Astrocyte of the cerebellum (primary cell): ENCODE measurements around the gene NLRX1.
"Not testable (repeated sequence)": the region's sequence is repeated elsewhere in the genome, so short reads cannot be mapped to it uniquely, and the experiment has no call there.

Experiments used
- DNase-seq: peaks from one replicate; pipeline ENCODE4 v3.0.0-alpha.2; 2011; ENCODE audit warnings: low read depth
- H3K4me3 ChIP-seq: 2 replicates; pipeline ENCODE4 v1.5.1; 2011; ENCODE audit warnings: mild to moderate bottlenecking, low read depth, low read length, moderate library complexity
- in situ Hi-C: cut with HindIII; loops from 2 replicates; pipeline ENCODE4 v1.10.0; 2017; ENCODE audit warnings: low sequenced_read_pairs
- TF ChIP-seq, protein P1 (sequence below): IDR thresholded peaks from 2 replicates; pipeline ENCODE4 v1.5.1; 2012; ENCODE audit warnings: low read length, low read depth, moderate library complexity, mild to moderate bottlenecking; ENCODE audit errors: missing control alignments

Gene NLRX1

GRCh38 chr11:119160151-119160550 is 8.4 kb upstream of the NLRX1 start:
- no peak overlapping the region for H3K4me3 ChIP-seq
- in situ Hi-C loops, result no loop called here
- DNase-seq, result no peak
- TF ChIP-seq, protein P1, sequence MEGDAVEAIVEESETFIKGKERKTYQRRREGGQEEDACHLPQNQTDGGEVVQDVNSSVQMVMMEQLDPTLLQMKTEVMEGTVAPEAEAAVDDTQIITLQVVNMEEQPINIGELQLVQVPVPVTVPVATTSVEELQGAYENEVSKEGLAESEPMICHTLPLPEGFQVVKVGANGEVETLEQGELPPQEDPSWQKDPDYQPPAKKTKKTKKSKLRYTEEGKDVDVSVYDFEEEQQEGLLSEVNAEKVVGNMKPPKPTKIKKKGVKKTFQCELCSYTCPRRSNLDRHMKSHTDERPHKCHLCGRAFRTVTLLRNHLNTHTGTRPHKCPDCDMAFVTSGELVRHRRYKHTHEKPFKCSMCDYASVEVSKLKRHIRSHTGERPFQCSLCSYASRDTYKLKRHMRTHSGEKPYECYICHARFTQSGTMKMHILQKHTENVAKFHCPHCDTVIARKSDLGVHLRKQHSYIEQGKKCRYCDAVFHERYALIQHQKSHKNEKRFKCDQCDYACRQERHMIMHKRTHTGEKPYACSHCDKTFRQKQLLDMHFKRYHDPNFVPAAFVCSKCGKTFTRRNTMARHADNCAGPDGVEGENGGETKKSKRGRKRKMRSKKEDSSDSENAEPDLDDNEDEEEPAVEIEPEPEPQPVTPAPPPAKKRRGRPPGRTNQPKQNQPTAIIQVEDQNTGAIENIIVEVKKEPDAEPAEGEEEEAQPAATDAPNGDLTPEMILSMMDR, result no peak

GRCh38 chr11:119161871-119162270 is 6.7 kb upstream of the NLRX1 start:
- TF ChIP-seq, protein P1, result no peak
- in situ Hi-C loops, result no loop called here
- no peak for DNase-seq
- H3K4me3 ChIP-seq, result no peak overlapping the region

- in situ Hi-C loops, result no loop called here
- DNase-seq, result no peak
- TF ChIP-seq, protein P1, result no peak
- no peak overlapping the region for H3K4me3 ChIP-seq
Observed at GRCh38 chr11:119166368-119167076, 2.0 kb upstream of the NLRX1 start.

GRCh38 chr11:119167077-119167458 is 1.5 kb upstream of the NLRX1 start:
- H3K4me3 ChIP-seq, DNase-seq, in situ Hi-C loops: not testable (repeated sequence)

GRCh38 chr11:119167933-119168332 is 592 bp upstream of the NLRX1 start:
- TF ChIP-seq, protein P1, result no peak
- no peak overlapping the region for H3K4me3 ChIP-seq
- in situ Hi-C loops, result no loop called here
- DNase-seq, result no peak

DNA sequence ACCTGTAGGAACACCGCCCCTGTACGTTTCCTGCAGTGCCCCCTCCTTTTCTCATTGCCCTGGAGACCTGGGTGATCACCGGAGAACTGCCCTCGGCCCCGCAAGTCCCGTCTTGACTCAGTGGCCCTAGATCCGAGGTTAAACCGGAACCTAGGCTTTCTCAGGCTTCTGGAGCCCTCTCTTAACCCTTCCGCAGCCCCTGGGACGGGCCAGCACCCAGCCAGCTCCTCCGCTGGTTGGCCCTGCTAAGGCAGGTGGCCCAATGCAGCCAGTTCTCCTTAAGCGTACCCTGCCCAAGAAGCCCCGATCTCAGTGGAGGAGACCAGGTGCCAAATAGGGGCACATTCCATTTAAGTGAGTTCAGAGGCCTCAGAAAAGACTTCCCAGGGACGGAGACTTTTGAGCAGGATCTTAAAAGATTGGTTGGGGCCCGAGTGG is 776 bp downstream of the NLRX1 start:
- peak overlapping the region; percentile 54 for H3K4me3 ChIP-seq
- TF ChIP-seq, protein P1, result no peak
- in situ Hi-C loops, result no loop called here
- no peak for DNase-seq

- DNase-seq, result no peak
- no peak overlapping the region for H3K4me3 ChIP-seq
- TF ChIP-seq, protein P1, result no peak
- in situ Hi-C loops, result no loop called here
Observed at GRCh38 chr11:119172513-119172912, 4.0 kb downstream of the NLRX1 start.
